Caco-2 (cell line): ENCODE measurements around the gene MICAL3. TPM values are rescaled to one million over a fixed set of nuclear protein-coding genes. Genes with fewer than 3 reads are reported as not detected.

ENCODE experiments used
- BruUV-seq: library from RNA; stranded (reverse); fragments of 400-500 nt; replicated peaks from 2 replicates; lab custom pipeline; 2021; lab: Mats Ljungman, UMichigan
- CTCF ChIA-PET: fragments of 300-600 bp; sonication (Branson Sonifier 250); formaldehyde crosslinking; loops from one replicate; lab custom pipeline; 2022; ENCODE audit warnings: antibody characterized with exemption; lab: Charles Lee
- POLR2A ChIA-PET: fragments of 300-600 bp; sonication (Branson Sonifier 250); formaldehyde crosslinking; loops from one replicate; lab custom pipeline; 2022; ENCODE audit warnings: antibody characterized with exemption; lab: Charles Lee
- DNase-seq, 2 experiments: peaks; one replicate each; pipeline versions ENCODE4 v3.0.0 to v3.0.0-alpha.2; 2020 to 2022
- H3K27me3 ChIP-seq: replicated peaks from 2 replicates; pipeline ENCODE4 v1.6.0; 2011; ENCODE audit warnings: low read length; ENCODE audit not compliant: control insufficient read depth, insufficient read depth
- H3K36me3 ChIP-seq: 2 replicates; pipeline ENCODE4 v1.5.1; 2011; ENCODE audit warnings: low read length; ENCODE audit not compliant: control insufficient read depth, insufficient read depth
- H3K4me1 ChIP-seq: fragments of 250-450 bp; sonication (Bioruptor Pico); 2 replicates; pipeline ENCODE4 v1.5.1; 2020; ENCODE audit warnings: mild to moderate bottlenecking
- H3K4me3 ChIP-seq: 2 replicates; pipeline ENCODE4 v1.5.1; 2011; ENCODE audit warnings: low read depth, mild to moderate bottlenecking, control low read depth, low read length
- H3K9me3 ChIP-seq: fragments of 250-450 bp; sonication (Bioruptor Pico); 2 replicates; pipeline ENCODE4 v1.5.1; 2020; ENCODE audit warnings: mild to moderate bottlenecking, moderate library complexity
- H3K27ac Mint-ChIP-seq: one replicate; pipeline ENCODE4 v1.8.0; 2022; ENCODE audit warnings: mixed read lengths; ENCODE audit not compliant: unreplicated experiment
- H3K27me3 Mint-ChIP-seq: one replicate; pipeline ENCODE4 v1.8.0; 2022; ENCODE audit warnings: mixed read lengths; ENCODE audit not compliant: insufficient read depth, unreplicated experiment
- H3K36me3 Mint-ChIP-seq: one replicate; pipeline ENCODE4 v1.8.0; 2022; ENCODE audit warnings: mild to moderate bottlenecking, mixed read lengths; ENCODE audit not compliant: insufficient read depth, unreplicated experiment
- H3K4me1 Mint-ChIP-seq: one replicate; pipeline ENCODE4 v1.8.0; 2022; ENCODE audit warnings: low read depth, mixed read lengths; ENCODE audit not compliant: unreplicated experiment
- H3K4me3 Mint-ChIP-seq: one replicate; pipeline ENCODE4 v1.8.0; 2022; ENCODE audit warnings: mild to moderate bottlenecking, moderate library complexity, mixed read lengths; ENCODE audit not compliant: unreplicated experiment
- H3K9me3 Mint-ChIP-seq: one replicate; pipeline ENCODE4 v1.8.0; 2022; ENCODE audit warnings: mixed read lengths; ENCODE audit not compliant: unreplicated experiment
- CTCF ChIP-seq, 2 experiments: fragments of 200-600 bp in 1 of 2; IDR thresholded peaks; 1 replicate in 1 of 2; 2 replicates in 1 of 2; pipeline versions ENCODE4 v1.5.1 to v1.8.0; 2011 to 2022; ENCODE audit warnings: antibody characterized with exemption in 1 of 2, control low read depth in 1 of 2, inconsistent platforms in 1 of 2, low read depth in 1 of 2, low read length in 1 of 2, mild to moderate bottlenecking in 1 of 2, moderate library complexity in 1 of 2; ENCODE audit not compliant: insufficient read depth in 1 of 2, severe bottlenecking in 1 of 2, unreplicated experiment in 1 of 2
- intact Hi-C: fragments of 100-400 bp; cut with micrococcal nuclease; formaldehyde crosslinking; loops from one replicate; pipeline ENCODE4 v1.10.0; 2022; ENCODE audit not compliant: unreplicated experiment
- total RNA-seq: library from RNA; stranded (reverse); gene quantifications from 2 replicates; pipeline ENCODE4 v1.2.3, GENCODE V29; 2022

MICAL3 gene
- total RNA-seq, 1 experiment from 2014 or later: 65.6 TPM

GRCh38 chr22:17866621-17867020, 157.7 kb downstream of the MICAL3 start:
- ChIA-PET POLR2A (no interaction called here), CTCF (no interaction called here)
- intact Hi-C loops: no loop called here
- H3K9me3 ChIP-seq: no peaks in the 10 kb centered on the region
- Mint-ChIP-seq H3K9me3 (no peaks in the 10 kb centered on the region), H3K27ac (no peak overlapping the region), H3K4me1 (peaks cover 5% of the 10 kb centered on the region), H3K36me3 (peaks cover 60% of the 10 kb centered on the region), H3K4me3 (no peak overlapping the region), H3K27me3 (no peaks in the 10 kb centered on the region)
- no peaks in the 10 kb centered on the region for H3K27me3 ChIP-seq
- BruUV-seq: no TSS peak
- no peaks in the 10 kb centered on the region for H3K4me1 ChIP-seq
- TF ChIP-seq CTCF (IDR thresholded peaks at IDR 0.05; ENCODE audit: insufficient read depth in 1 of 2, low read depth in 1 of 2, low read length in 1 of 2, severe bottlenecking in 1 of 2, unreplicated experiment in 1 of 2): no peak
- no peak for DNase-seq
- no peaks in the 10 kb centered on the region; the same call in 1 of the 2 replicates for H3K36me3 ChIP-seq
- no peak overlapping the region for H3K4me3 ChIP-seq

- intact Hi-C loops: no loop called here
- POLR2A ChIA-PET: no interaction called here
- no peak for DNase-seq
Observed at GRCh38 chr22:17866127-17866526, 158.2 kb downstream of the MICAL3 start.

GRCh38 chr22:17865183-17866055, 158.9 kb downstream of the MICAL3 start:
- TF ChIP-seq CTCF (IDR thresholded peaks at IDR 0.05; ENCODE audit: insufficient read depth in 1 of 2, low read depth in 1 of 2, low read length in 1 of 2, severe bottlenecking in 1 of 2, unreplicated experiment in 1 of 2): no peak
- no peaks in the 10 kb centered on the region; the same call in 1 of the 2 replicates for H3K36me3 ChIP-seq
- Mint-ChIP-seq H3K4me1 (no peaks in the 10 kb centered on the region), H3K9me3 (no peaks in the 10 kb centered on the region), H3K27ac (no peak overlapping the region), H3K4me3 (no peak overlapping the region), H3K36me3 (peaks cover 54% of the 10 kb centered on the region), H3K27me3 (no peaks in the 10 kb centered on the region)
- no peak for DNase-seq
- ChIA-PET POLR2A (no interaction called here), CTCF (interaction anchor here (1.1 kb wide), 1 partner anchor 27 kb away, joined by 3 read pairs; no protein-coding TSS in a partner anchor)
- no TSS peak for BruUV-seq
- H3K27me3 ChIP-seq: no peaks in the 10 kb centered on the region
- no peak overlapping the region for H3K4me3 ChIP-seq
- no peaks in the 10 kb centered on the region for H3K9me3 ChIP-seq
- H3K4me1 ChIP-seq: no peaks in the 10 kb centered on the region
- intact Hi-C loops: no loop called here

More at GRCh38 chr22:17866127-17866526, 158.2 kb downstream of the MICAL3 start:
- Mint-ChIP-seq H3K36me3 (peaks cover 56% of the 10 kb centered on the region), H3K4me3 (no peak overlapping the region), H3K4me1 (no peaks in the 10 kb centered on the region), H3K27ac (no peak overlapping the region), H3K9me3 (no peaks in the 10 kb centered on the region), H3K27me3 (no peaks in the 10 kb centered on the region)
- no peaks in the 10 kb centered on the region for H3K4me1 ChIP-seq
- no peak for TF ChIP-seq CTCF (IDR thresholded peaks at IDR 0.05; ENCODE audit: insufficient read depth in 1 of 2, low read depth in 1 of 2, low read length in 1 of 2, severe bottlenecking in 1 of 2, unreplicated experiment in 1 of 2)
- no peaks in the 10 kb centered on the region; the same call in 1 of the 2 replicates for H3K36me3 ChIP-seq
- no peaks in the 10 kb centered on the region for H3K27me3 ChIP-seq
- H3K4me3 ChIP-seq: no peak overlapping the region
- BruUV-seq: no TSS peak
- no peaks in the 10 kb centered on the region for H3K9me3 ChIP-seq
- CTCF ChIA-PET: no interaction called here
